Neural progenitor cell (in vitro differentiated cells): ENCODE results near the gene ARHGEF39.

Experiments
- EZH2 ChIP-seq: fragments of 200-600 bp; sonication (generic); IDR thresholded peaks from 2 replicates; pipeline ENCODE4 v1.6.1; 2017; ENCODE audit warnings: antibody characterized with exemption, mild to moderate bottlenecking, moderate library complexity
- EZH2phosphoT487 ChIP-seq: fragments of 200-600 bp; sonication (generic); IDR thresholded peaks from 2 replicates; pipeline ENCODE4 v1.6.1; 2017; ENCODE audit warnings: antibody characterized with exemption
- TF ChIP-seq, protein P1 (sequence below): fragments of 200-600 bp; sonication (generic); IDR thresholded peaks from 2 replicates; pipeline ENCODE4 v1.5.1; 2017; ENCODE audit warnings: antibody characterized with exemption, mild to moderate bottlenecking

GRCh38 chr9:35687972-35688557, 23.1 kb upstream of the ARHGEF39 start:
- TF ChIP-seq, protein P1, sequence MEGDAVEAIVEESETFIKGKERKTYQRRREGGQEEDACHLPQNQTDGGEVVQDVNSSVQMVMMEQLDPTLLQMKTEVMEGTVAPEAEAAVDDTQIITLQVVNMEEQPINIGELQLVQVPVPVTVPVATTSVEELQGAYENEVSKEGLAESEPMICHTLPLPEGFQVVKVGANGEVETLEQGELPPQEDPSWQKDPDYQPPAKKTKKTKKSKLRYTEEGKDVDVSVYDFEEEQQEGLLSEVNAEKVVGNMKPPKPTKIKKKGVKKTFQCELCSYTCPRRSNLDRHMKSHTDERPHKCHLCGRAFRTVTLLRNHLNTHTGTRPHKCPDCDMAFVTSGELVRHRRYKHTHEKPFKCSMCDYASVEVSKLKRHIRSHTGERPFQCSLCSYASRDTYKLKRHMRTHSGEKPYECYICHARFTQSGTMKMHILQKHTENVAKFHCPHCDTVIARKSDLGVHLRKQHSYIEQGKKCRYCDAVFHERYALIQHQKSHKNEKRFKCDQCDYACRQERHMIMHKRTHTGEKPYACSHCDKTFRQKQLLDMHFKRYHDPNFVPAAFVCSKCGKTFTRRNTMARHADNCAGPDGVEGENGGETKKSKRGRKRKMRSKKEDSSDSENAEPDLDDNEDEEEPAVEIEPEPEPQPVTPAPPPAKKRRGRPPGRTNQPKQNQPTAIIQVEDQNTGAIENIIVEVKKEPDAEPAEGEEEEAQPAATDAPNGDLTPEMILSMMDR, result no peak
- no peak for TF ChIP-seq EZH2
- no peak for TF ChIP-seq EZH2phosphoT487
